ENCODE results near the gene SIRPB2. TPM values are rescaled to one million over a fixed set of nuclear protein-coding genes. Genes with fewer than 3 reads are reported as not detected.

SIRPB2 gene
- total RNA-seq, 3 donors from 2014 or later = 0.87 to 5.4 (median 3.4) TPM

GRCh38 chr20:1479831-1480595 lies 11.2 kb downstream of the SIRPB2 start:
- intact Hi-C loops (cut with DNase I, micrococcal nuclease) = no loop called here
- Histone ChIP-seq H3K4me1 (ENCODE audit: low read depth) (no peaks in the 10 kb centered on the region), H3K36me3 (ENCODE audit: low read depth) (no peaks in the 10 kb centered on the region), H3K9me3 (no peaks in the 10 kb centered on the region), H3K4me3 (no peak overlapping the region)
- ATAC-seq = no peak
- TF ChIP-seq, protein P1, sequence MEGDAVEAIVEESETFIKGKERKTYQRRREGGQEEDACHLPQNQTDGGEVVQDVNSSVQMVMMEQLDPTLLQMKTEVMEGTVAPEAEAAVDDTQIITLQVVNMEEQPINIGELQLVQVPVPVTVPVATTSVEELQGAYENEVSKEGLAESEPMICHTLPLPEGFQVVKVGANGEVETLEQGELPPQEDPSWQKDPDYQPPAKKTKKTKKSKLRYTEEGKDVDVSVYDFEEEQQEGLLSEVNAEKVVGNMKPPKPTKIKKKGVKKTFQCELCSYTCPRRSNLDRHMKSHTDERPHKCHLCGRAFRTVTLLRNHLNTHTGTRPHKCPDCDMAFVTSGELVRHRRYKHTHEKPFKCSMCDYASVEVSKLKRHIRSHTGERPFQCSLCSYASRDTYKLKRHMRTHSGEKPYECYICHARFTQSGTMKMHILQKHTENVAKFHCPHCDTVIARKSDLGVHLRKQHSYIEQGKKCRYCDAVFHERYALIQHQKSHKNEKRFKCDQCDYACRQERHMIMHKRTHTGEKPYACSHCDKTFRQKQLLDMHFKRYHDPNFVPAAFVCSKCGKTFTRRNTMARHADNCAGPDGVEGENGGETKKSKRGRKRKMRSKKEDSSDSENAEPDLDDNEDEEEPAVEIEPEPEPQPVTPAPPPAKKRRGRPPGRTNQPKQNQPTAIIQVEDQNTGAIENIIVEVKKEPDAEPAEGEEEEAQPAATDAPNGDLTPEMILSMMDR (IDR thresholded peaks at IDR 0.05) = no peak
- DNase-seq = no peak

GRCh38 chr20:1478566-1478965 lies 12.7 kb downstream of the SIRPB2 start:
- ATAC-seq = no peak
- Histone ChIP-seq H3K4me1 (ENCODE audit: low read depth) (no peaks in the 10 kb centered on the region), H3K36me3 (ENCODE audit: low read depth) (no peaks in the 10 kb centered on the region), H3K4me3 (no peak overlapping the region), H3K9me3 (no peaks in the 10 kb centered on the region)
- no peak for DNase-seq
- intact Hi-C loops (cut with DNase I, micrococcal nuclease) = no loop called here
- TF ChIP-seq, protein P1 (IDR thresholded peaks at IDR 0.05) = no peak

GRCh38 chr20:1477896-1478490 lies 13.2 kb downstream of the SIRPB2 start:
- TF ChIP-seq, protein P1 (IDR thresholded peaks at IDR 0.05) = no peak
- Histone ChIP-seq H3K36me3 (ENCODE audit: low read depth) (no peaks in the 10 kb centered on the region), H3K4me1 (ENCODE audit: low read depth) (peaks cover under 1% of the 10 kb centered on the region), H3K4me3 (no peak overlapping the region), H3K9me3 (no peaks in the 10 kb centered on the region)
- intact Hi-C loops (cut with DNase I, micrococcal nuclease) = no loop called here
- DNase-seq (no peak), ATAC-seq (no peak)

- intact Hi-C loops (cut with DNase I, micrococcal nuclease) = no loop called here
- Histone ChIP-seq H3K4me3 (no peak overlapping the region), H3K9me3 (no peaks in the 10 kb centered on the region), H3K36me3 (ENCODE audit: low read depth) (no peaks in the 10 kb centered on the region), H3K4me1 (ENCODE audit: low read depth) (peaks cover 10% of the 10 kb centered on the region)
- ATAC-seq (no peak), DNase-seq (no peak)
- TF ChIP-seq, protein P1 (IDR thresholded peaks at IDR 0.05) = no peak
Observed at GRCh38 chr20:1474817-1475603, 16.2 kb downstream of the SIRPB2 start.

GRCh38 chr20:1474325-1474724 lies 16.9 kb downstream of the SIRPB2 start:
- intact Hi-C loops (cut with DNase I, micrococcal nuclease) = no loop called here
- ATAC-seq = no peak
- Histone ChIP-seq H3K36me3 (ENCODE audit: low read depth) (no peaks in the 10 kb centered on the region), H3K4me1 (ENCODE audit: low read depth) (peaks cover 17% of the 10 kb centered on the region), H3K9me3 (no peaks in the 10 kb centered on the region), H3K4me3 (no peak overlapping the region)
- no peak for DNase-seq
- TF ChIP-seq, protein P1 (IDR thresholded peaks at IDR 0.05) = no peak

All from mucosa of descending colon (tissue), 3 donors.